HepG2 (cell line): ENCODE measurements around the gene PIEZO1. TPM values are rescaled to one million over a fixed set of nuclear protein-coding genes. Genes with fewer than 3 reads are reported as not detected.

Experiments
- ATAC-seq: fragments of 200-7000 bp; cut with Tn5 transposase; 3 replicates; pipeline ENCODE4 v1.9.1; 2020; ENCODE audit warnings: mild to moderate bottlenecking, moderate library complexity
- BruUV-seq: library from RNA; stranded (reverse); fragments of 400-500 nt; replicated peaks from 2 replicates; lab custom pipeline; 2021; lab: Mats Ljungman, UMichigan
- CTCF ChIA-PET: fragments of 300-600 bp; formaldehyde crosslinking; extraction: SDS; loops from one replicate; lab custom pipeline; 2021; ENCODE audit warnings: low total read pairs, inconsistent platforms, low intra/inter-chr PET ratio; lab: Yijun Ruan, JAX
- POLR2A ChIA-PET: fragments of 350-600 bp; sonication (Branson Sonifier 250); formaldehyde crosslinking; loops from one replicate; lab custom pipeline; 2020; ENCODE audit warnings: antibody characterized with exemption, inconsistent platforms; lab: Yijun Ruan, JAX
- DNase-seq: peaks from one replicate; pipeline ENCODE4 v3.0.0-alpha.2; 2015; ENCODE audit warnings: low spot score
- FAIRE-seq: peaks from 3 replicates; lab custom pipeline; 2011; peaks lifted over from hg19 to GRCh38; lab: Jason Lieb, UNC
- H2AFZ ChIP-seq: one replicate; pipeline ENCODE4 v1.6.1; 2011; ENCODE audit warnings: low read length, inconsistent platforms
- H3K27ac ChIP-seq: fragments of 300-600 bp; 3 replicates; pipeline ENCODE4 v1.8.0; 2011; ENCODE audit warnings: mixed run types, mild to moderate bottlenecking, mixed read lengths, low read length, inconsistent platforms; ENCODE audit not compliant: insufficient read depth; ENCODE audit errors: extremely low read length
- H3K27me3 ChIP-seq, 2 experiments: fragments of 200-600 bp in 1 of 2; 2 replicates in 1 of 2; 3 replicates in 1 of 2; pipeline versions ENCODE4 v1.6.0 to v1.8.0; 2011; ENCODE audit warnings: low read length in 2 of 2, mild to moderate bottlenecking in 2 of 2, moderate library complexity in 2 of 2, inconsistent platforms in 1 of 2; ENCODE audit not compliant: insufficient read depth in 2 of 2, control insufficient read depth in 1 of 2
- H3K36me3 ChIP-seq, 2 experiments: fragments of 200-600 bp in 1 of 2; replicated peaks in 1 of 2; 2 replicates in 1 of 2; 3 replicates in 1 of 2; pipeline versions ENCODE4 v1.5.1 to v1.8.0; 2011; ENCODE audit warnings: low read length in 2 of 2, inconsistent platforms in 1 of 2; ENCODE audit not compliant: insufficient read depth in 2 of 2, control insufficient read depth in 1 of 2
- H3K4me1 ChIP-seq: 2 replicates; pipeline ENCODE4 v1.5.1; 2012; ENCODE audit warnings: low read length, inconsistent platforms; ENCODE audit not compliant: insufficient read depth
- H3K4me2 ChIP-seq: 2 replicates; pipeline ENCODE4 v1.6.0; 2011; ENCODE audit warnings: low read depth, low read length, inconsistent platforms
- H3K4me3 ChIP-seq, 3 experiments: fragments of 200-600 bp in 1 of 3; sonication (generic), shearing (Covaris generic) in 1 of 3; replicated peaks in 1 of 3; 2 replicates each; pipeline ENCODE4 v1.5.1; 2011 to 2016; ENCODE audit warnings: low read length in 3 of 3, inconsistent platforms in 2 of 3, low read depth in 2 of 3, mild to moderate bottlenecking in 2 of 3, control low read depth in 1 of 3, mixed read lengths in 1 of 3; ENCODE audit not compliant: insufficient read depth in 1 of 3
- H3K79me2 ChIP-seq: one replicate; pipeline ENCODE4 v1.6.1; 2011; ENCODE audit warnings: low read length, inconsistent platforms; ENCODE audit not compliant: insufficient read depth
- H3K9ac ChIP-seq: 2 replicates; pipeline ENCODE4 v1.6.0; 2011; ENCODE audit warnings: mild to moderate bottlenecking, low read depth, low read length, inconsistent platforms; ENCODE audit not compliant: insufficient read depth
- H3K9me3 ChIP-seq: 2 replicates; pipeline ENCODE4 v1.5.1; 2012; ENCODE audit warnings: mild to moderate bottlenecking, low read length
- H4K20me1 ChIP-seq: 2 replicates; pipeline ENCODE4 v1.6.0; 2011; ENCODE audit warnings: inconsistent platforms, mild to moderate bottlenecking, low read length, moderate library complexity; ENCODE audit not compliant: insufficient read depth
- ADNP ChIP-seq: sonication (generic); formaldehyde crosslinking; IDR thresholded peaks from 2 replicates; pipeline ENCODE4 v1.4.0; 2020; ENCODE audit warnings: missing genetic modification reagents
- ARID2 ChIP-seq: sonication (generic); formaldehyde crosslinking; IDR thresholded peaks from 2 replicates; pipeline ENCODE4 v1.8.1; 2022; ENCODE audit warnings: mild to moderate bottlenecking, missing genetic modification reagents, borderline replicate concordance
- ATF1 ChIP-seq: IDR thresholded peaks from 2 replicates; pipeline ENCODE4 v1.6.1; 2016; ENCODE audit warnings: mild to moderate bottlenecking, control low read depth
- ATF7 ChIP-seq, 2 experiments: fragments of 450-650 bp in 1 of 2; sonication (generic) in 1 of 2; formaldehyde crosslinking in 1 of 2; IDR thresholded peaks; 2 replicates each; pipeline versions ENCODE4 v1.4.0 to v1.6.1; 2016 to 2020; ENCODE audit warnings: antibody characterized with exemption in 1 of 2, mild to moderate bottlenecking in 1 of 2, missing genetic modification reagents in 1 of 2
- BRCA1 ChIP-seq: sonication (generic); formaldehyde crosslinking; IDR thresholded peaks from 2 replicates; pipeline ENCODE4 v1.4.0; 2020; ENCODE audit warnings: missing genetic modification reagents
- BRD4 ChIP-seq: sonication (generic); formaldehyde crosslinking; IDR thresholded peaks from 2 replicates; pipeline ENCODE4 v1.4.0; 2020; ENCODE audit warnings: missing genetic modification reagents
- GPN1 ChIP-seq: sonication (generic); formaldehyde crosslinking; IDR thresholded peaks from 2 replicates; pipeline ENCODE4 v1.5.1; 2020; ENCODE audit warnings: missing genetic modification reagents, borderline replicate concordance
- ISL2 ChIP-seq: sonication (generic); formaldehyde crosslinking; IDR thresholded peaks from 2 replicates; pipeline ENCODE4 v1.5.0; 2020; ENCODE audit warnings: missing genetic modification reagents
- MXI1 ChIP-seq: IDR thresholded peaks from 3 replicates; pipeline ENCODE4 v1.6.1; 2012; ENCODE audit warnings: low read depth, low read length, inconsistent platforms, borderline replicate concordance
- MYNN ChIP-seq: sonication (generic); formaldehyde crosslinking; IDR thresholded peaks from 2 replicates; pipeline ENCODE4 v1.4.0; 2020; ENCODE audit warnings: mild to moderate bottlenecking, low read depth, missing genetic modification reagents
- POLR2AphosphoS5 ChIP-seq: IDR thresholded peaks from 2 replicates; pipeline ENCODE4 v1.6.1; 2012; ENCODE audit warnings: low read depth, low read length
- RBAK ChIP-seq: sonication (generic); formaldehyde crosslinking; IDR thresholded peaks from 2 replicates; pipeline ENCODE4 v1.5.1; 2020; ENCODE audit warnings: mild to moderate bottlenecking, missing genetic modification reagents
- ZNF326 ChIP-seq: sonication (generic); formaldehyde crosslinking; IDR thresholded peaks from 2 replicates; pipeline ENCODE4 v1.4.0; 2020; ENCODE audit warnings: missing genetic modification reagents, borderline replicate concordance
- ZNF354B ChIP-seq: sonication (generic); formaldehyde crosslinking; IDR thresholded peaks from 2 replicates; pipeline ENCODE4 v1.8.0; 2022; ENCODE audit warnings: mild to moderate bottlenecking, missing genetic modification reagents
- WGBS: methylation state at CpG from one replicate; pipeline ENCODE4 v1.1.6; 2017; ENCODE audit warnings: low lambda C conversion rate; 5-methylcytosine and 5-hydroxymethylcytosine counted together
- in situ Hi-C: cut with HindIII; loops from 2 replicates; pipeline ENCODE4 v1.10.0; 2017; ENCODE audit warnings: low pct_unique_long_range_greater_than_20kb; ENCODE audit not compliant: extremely low pct_ligation_motif_present
- intact Hi-C: fragments of 100-400 bp; cut with micrococcal nuclease; formaldehyde crosslinking; loops from one replicate; pipeline ENCODE4 v1.10.0; 2022; ENCODE audit not compliant: unreplicated experiment
- polyA plus RNA-seq, 8 experiments: library from polyadenylated mRNA; depleted of rRNA in 3 of 8; stranded (reverse) in 7 of 8; unstranded in 1 of 8; fragments of >200 nt; fragmentation: Illumina TruSeq in 4 of 8; extraction: Trizol in 4 of 8; gene quantifications; 2 replicates each; pipeline versions ENCODE4 v1.2.1 to v1.2.3, GENCODE V29; 2011 to 2016; ENCODE audit warnings: low read depth in 4 of 8, missing spikeins in 1 of 8, mixed read lengths in 1 of 8; ENCODE audit not compliant: insufficient read depth in 1 of 8
- total RNA-seq, 5 experiments: library from RNA; depleted of rRNA; stranded (reverse); fragments of >200 nt; fragmentation: Illumina TruSeq; extraction: Trizol; gene quantifications; 2 replicates each; pipeline ENCODE4 v1.2.3, GENCODE V29; 2016; ENCODE audit warnings: low read depth in 1 of 5
- TF ChIP-seq, protein P1 (sequence below): sonication (generic); formaldehyde crosslinking; IDR thresholded peaks from 2 replicates; pipeline ENCODE4 v1.8.1; 2023; ENCODE audit warnings: mild to moderate bottlenecking, missing genetic modification reagents
- TF ChIP-seq, protein P2 (sequence below): sonication (generic); formaldehyde crosslinking; IDR thresholded peaks from 2 replicates; pipeline ENCODE4 v1.9.0; 2021; ENCODE audit warnings: missing genetic modification reagents, borderline replicate concordance
- TF ChIP-seq, protein P3 (sequence below): sonication (generic); formaldehyde crosslinking; IDR thresholded peaks from 2 replicates; pipeline ENCODE4 v1.4.0; 2020; ENCODE audit warnings: missing genetic modification reagents, borderline replicate concordance

PIEZO1 gene
- total and polyA plus RNA-seq, 2 of the 13 experiments (the other 11 are each of a cell fraction or from before 2014, with no cell fraction given) = 67.9 to 85.0 TPM

DNA sequence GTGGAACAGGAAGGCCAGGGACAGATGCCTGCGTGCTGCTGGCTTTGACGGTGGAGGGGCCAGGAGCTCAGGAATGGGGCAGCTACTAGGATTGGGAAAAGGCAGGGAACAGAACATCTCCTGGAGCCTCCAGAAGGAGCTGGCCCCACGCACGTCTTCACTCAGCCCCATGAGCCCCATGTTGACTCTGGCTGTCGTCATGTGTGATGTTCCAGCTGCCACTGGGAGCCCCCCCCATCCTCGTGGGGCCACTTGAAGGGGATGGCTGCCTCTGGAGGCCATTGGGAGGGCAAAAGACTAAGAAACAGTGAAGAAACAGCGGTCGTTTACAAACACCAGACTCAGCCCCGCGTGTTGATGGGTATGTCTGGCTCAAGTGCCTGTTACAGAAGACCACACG is 45.2 kb upstream of the PIEZO1 start:
- Histone ChIP-seq H3K9ac (no peak overlapping the region), H3K4me2 (no peak overlapping the region), H3K27me3 (no peaks in the 10 kb centered on the region), H3K36me3 (no peaks in the 10 kb centered on the region), H4K20me1 (no peaks in the 10 kb centered on the region), H3K27ac (no peak overlapping the region), H3K4me1 (0 out of 2 replicates have a peak, but pooled peaks cover 7% of the 10 kb centered on the region), H3K9me3 (no peaks in the 10 kb centered on the region), H3K79me2 (no peaks in the 10 kb centered on the region), H3K4me3 (no peak overlapping the region), H2AFZ (no peak overlapping the region)
- WGBS = 73% methylated on average over 9 of the region's 11 CpGs
- intact Hi-C loops (no loop called here), in situ Hi-C loops (no loop called here)
- BruUV-seq = no TSS peak
- POLR2A ChIA-PET = interaction anchor here (0.7 kb wide), 1 partner anchor 96 kb away, joined by 5 read pairs; no protein-coding TSS in a partner anchor
- no peak for ATAC-seq
- no peak for FAIRE-seq
- CTCF ChIA-PET = no interaction called here
- no peak for DNase-seq
- TF ChIP-seq, protein P1, sequence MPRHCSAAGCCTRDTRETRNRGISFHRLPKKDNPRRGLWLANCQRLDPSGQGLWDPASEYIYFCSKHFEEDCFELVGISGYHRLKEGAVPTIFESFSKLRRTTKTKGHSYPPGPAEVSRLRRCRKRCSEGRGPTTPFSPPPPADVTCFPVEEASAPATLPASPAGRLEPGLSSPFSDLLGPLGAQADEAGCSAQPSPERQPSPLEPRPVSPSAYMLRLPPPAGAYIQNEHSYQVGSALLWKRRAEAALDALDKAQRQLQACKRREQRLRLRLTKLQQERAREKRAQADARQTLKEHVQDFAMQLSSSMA = no peak
- no peak for TF ChIP-seq RBAK (CRISPR knock-in tag)
- TF ChIP-seq, protein P2, sequence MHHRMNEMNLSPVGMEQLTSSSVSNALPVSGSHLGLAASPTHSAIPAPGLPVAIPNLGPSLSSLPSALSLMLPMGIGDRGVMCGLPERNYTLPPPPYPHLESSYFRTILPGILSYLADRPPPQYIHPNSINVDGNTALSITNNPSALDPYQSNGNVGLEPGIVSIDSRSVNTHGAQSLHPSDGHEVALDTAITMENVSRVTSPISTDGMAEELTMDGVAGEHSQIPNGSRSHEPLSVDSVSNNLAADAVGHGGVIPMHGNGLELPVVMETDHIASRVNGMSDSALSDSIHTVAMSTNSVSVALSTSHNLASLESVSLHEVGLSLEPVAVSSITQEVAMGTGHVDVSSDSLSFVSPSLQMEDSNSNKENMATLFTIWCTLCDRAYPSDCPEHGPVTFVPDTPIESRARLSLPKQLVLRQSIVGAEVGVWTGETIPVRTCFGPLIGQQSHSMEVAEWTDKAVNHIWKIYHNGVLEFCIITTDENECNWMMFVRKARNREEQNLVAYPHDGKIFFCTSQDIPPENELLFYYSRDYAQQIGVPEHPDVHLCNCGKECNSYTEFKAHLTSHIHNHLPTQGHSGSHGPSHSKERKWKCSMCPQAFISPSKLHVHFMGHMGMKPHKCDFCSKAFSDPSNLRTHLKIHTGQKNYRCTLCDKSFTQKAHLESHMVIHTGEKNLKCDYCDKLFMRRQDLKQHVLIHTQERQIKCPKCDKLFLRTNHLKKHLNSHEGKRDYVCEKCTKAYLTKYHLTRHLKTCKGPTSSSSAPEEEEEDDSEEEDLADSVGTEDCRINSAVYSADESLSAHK (CRISPR knock-in tag) = no peak
- no peak for TF ChIP-seq BRD4
- TF ChIP-seq MYNN (CRISPR knock-in tag) = no peak
- TF ChIP-seq ADNP (CRISPR knock-in tag) = no peak
- TF ChIP-seq ISL2 = no peak
- no peak for TF ChIP-seq ZNF326 (CRISPR knock-in tag)
- no peak for TF ChIP-seq ATF1 (CRISPR knock-in tag)
- TF ChIP-seq ARID2 (CRISPR knock-in tag) = no peak
- TF ChIP-seq, protein P3, sequence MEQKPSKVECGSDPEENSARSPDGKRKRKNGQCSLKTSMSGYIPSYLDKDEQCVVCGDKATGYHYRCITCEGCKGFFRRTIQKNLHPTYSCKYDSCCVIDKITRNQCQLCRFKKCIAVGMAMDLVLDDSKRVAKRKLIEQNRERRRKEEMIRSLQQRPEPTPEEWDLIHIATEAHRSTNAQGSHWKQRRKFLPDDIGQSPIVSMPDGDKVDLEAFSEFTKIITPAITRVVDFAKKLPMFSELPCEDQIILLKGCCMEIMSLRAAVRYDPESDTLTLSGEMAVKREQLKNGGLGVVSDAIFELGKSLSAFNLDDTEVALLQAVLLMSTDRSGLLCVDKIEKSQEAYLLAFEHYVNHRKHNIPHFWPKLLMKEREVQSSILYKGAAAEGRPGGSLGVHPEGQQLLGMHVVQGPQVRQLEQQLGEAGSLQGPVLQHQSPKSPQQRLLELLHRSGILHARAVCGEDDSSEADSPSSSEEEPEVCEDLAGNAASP (CRISPR knock-in tag) = no peak
- TF ChIP-seq BRCA1 (CRISPR knock-in tag) = no peak
- no peak for TF ChIP-seq POLR2AphosphoS5
- no peak for TF ChIP-seq ATF7 (IDR thresholded peaks at IDR 0.05)
- TF ChIP-seq ATF7 (CRISPR knock-in tag; IDR thresholded peaks at IDR 0.05) = no peak
- TF ChIP-seq MXI1 = no peak
- no peak for TF ChIP-seq ZNF354B (CRISPR knock-in tag)
- no peak for TF ChIP-seq GPN1 (CRISPR knock-in tag)
